WI38 (cell line): ENCODE data around the gene RARB.

Experiments
- H3K4me3 ChIP-seq: 2 replicates; pipeline ENCODE4 v1.5.1; 2011; ENCODE audit warnings: low read depth, mild to moderate bottlenecking, control low read depth, low read length
- CTCF ChIP-seq: IDR thresholded peaks from 2 replicates; pipeline ENCODE4 v1.5.1; 2012; ENCODE audit warnings: low read depth, mild to moderate bottlenecking, control low read depth, low read length

RARB gene

DNA sequence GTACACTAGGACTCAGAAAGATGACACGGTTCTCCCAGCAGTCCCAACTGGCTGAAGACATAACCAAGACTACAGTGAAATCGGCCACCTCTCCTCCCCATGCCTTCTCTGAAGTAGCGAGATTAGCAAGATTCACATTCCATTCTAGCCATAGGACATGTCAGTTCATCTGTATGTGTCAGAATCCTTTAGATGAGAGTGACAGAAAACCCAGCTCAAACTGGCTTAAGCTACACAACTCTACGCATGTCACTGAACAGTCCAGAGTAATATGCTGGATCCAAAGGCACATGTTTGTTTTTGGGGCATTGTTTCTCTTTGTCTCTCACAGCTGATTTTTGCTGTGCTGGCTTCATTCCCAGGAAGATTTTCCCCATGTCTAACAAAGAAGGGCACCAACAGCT, 75.8 kb downstream of the RARB start:
- no peak overlapping the region for H3K4me3 ChIP-seq
- no peak for TF ChIP-seq CTCF

- no peak for TF ChIP-seq CTCF
These were observed 77.5 kb downstream of the RARB start for GRCh38 chr3:25505581-25505980.

DNA sequence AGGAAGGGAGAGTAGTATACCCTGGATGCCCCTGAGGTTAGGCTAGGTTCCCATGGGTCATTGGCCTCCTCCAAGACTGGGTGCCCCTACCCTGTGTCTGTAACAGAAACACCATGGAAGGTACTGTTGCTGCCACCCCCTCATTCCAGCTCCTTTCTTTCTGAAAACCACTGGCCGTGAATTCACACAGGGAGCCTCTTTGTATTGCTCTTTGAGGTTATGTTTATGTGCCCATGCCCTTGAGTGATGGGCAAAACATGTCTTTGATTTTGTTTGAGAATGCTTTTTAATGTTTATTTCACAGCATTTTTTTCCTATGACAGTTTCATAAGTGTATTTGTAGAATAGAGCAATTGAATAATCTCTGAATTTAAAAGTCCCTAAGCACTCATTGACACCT, 79.7 kb downstream of the RARB start:
- no peak for TF ChIP-seq CTCF
- no peak overlapping the region for H3K4me3 ChIP-seq

More at GRCh38 chr3:25505581-25505980, 77.5 kb downstream of the RARB start:
- no peak overlapping the region for H3K4me3 ChIP-seq

DNA sequence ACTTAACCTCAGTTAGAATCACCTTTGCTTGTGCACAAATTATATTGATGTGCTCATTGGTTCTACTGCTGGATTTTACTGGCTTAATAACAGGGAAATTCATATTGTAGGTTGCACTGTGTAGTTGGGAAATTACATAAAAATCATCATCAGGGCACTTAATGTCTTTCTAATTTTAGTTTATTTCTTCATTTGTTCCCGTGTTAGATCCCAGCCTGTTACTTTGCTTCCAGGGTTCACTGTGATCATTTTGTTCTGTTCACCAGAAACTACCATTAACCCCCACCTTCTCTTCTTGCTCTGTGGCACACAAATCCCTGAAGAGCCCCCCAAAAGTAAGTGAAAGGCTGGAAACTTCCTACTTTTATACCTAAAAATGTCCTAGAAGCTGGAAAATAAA, 80.4 kb downstream of the RARB start:
- no peak overlapping the region for H3K4me3 ChIP-seq
- TF ChIP-seq CTCF = no peak

GRCh38 chr3:25508901-25509300, 80.8 kb downstream of the RARB start:
- no peak for TF ChIP-seq CTCF
- H3K4me3 ChIP-seq = no peak overlapping the region

GRCh38 chr3:25510797-25511196, 82.7 kb downstream of the RARB start:
- H3K4me3 ChIP-seq = no peak overlapping the region
- TF ChIP-seq CTCF = no peak

DNA sequence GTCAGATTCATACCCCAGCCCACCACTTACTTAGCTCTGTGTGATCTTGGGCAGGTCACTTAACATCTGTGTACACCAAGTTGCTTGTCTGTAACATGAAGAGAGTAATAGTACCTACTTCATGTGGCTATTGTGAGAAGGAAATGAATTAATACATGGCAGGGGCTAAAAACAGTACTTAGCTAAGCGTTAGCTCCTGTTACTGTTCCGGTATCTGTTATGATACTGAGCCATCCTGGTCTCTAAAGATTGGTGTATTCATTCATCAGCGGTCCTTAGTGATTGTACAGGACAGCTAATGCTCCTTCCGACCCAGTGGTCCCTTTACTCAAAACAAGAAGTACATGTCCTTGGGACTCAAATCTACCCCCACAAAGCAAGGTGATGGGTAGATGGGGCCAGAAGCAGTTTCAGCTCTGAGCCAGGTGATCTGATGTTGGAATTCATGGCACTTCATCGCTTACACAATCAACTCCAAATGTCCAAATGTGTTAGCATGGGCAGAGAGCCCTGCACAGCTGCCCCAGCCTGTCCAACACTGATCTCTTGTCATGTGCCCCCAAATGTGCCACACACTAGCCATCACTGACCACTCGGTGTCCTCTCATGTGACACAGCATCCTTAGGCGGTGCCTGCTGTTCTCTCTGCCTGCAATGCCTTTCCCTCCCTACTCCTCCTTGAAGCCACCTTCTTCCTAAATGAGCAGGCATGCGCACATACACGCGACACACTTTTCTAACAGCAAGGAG, 84.1 kb downstream of the RARB start:
- TF ChIP-seq CTCF = no peak
- H3K4me3 ChIP-seq = no peak overlapping the region
